HG03060 (cell line): Measurements from ENCODE around the gene GINS2.

Source experiments
- ATAC-seq: cut with Tn5 transposase; IDR thresholded peaks from one replicate; pipeline ENCODE4 v1.9.1; 2021; ENCODE audit warnings: low read depth, moderate number of reproducible peaks; ENCODE audit not compliant: unreplicated experiment

Gene GINS2

GRCh38 chr16:85695196-85696128 lies 6.7 kb upstream of the GINS2 start:
- no peak for ATAC-seq

- no peak for ATAC-seq
Observed at GRCh38 chr16:85690469-85691064, 1.8 kb upstream of the GINS2 start.

- ATAC-seq, result no peak
Observed at GRCh38 chr16:85689950-85690320, 1.2 kb upstream of the GINS2 start.

GRCh38 chr16:85689285-85689949 lies 663 bp upstream of the GINS2 start:
- ATAC-seq, result no peak

- no peak for ATAC-seq
Observed at GRCh38 chr16:85687651-85688471, 893 bp downstream of the GINS2 start.

GRCh38 chr16:85686912-85687591 lies 1.7 kb downstream of the GINS2 start:
- no peak for ATAC-seq

- ATAC-seq, result no peak
Observed at GRCh38 chr16:85685251-85685650, 3.5 kb downstream of the GINS2 start.

GRCh38 chr16:85683363-85683762 lies 5.4 kb downstream of the GINS2 start:
- ATAC-seq, result no peak

GRCh38 chr16:85682516-85682915 lies 6.2 kb downstream of the GINS2 start:
- no peak for ATAC-seq

- ATAC-seq, result no peak
Observed at GRCh38 chr16:85681255-85681654, 7.5 kb downstream of the GINS2 start.

- no peak for ATAC-seq
Observed at GRCh38 chr16:85680352-85680944, 8.3 kb downstream of the GINS2 start.

GRCh38 chr16:85679870-85680269 lies 8.9 kb downstream of the GINS2 start:
- no peak for ATAC-seq

GRCh38 chr16:85678821-85679220 lies 9.9 kb downstream of the GINS2 start:
- ATAC-seq, result no peak

GRCh38 chr16:85678016-85678415 lies 10.7 kb downstream of the GINS2 start:
- no peak for ATAC-seq

- no peak for ATAC-seq
Observed at GRCh38 chr16:85677383-85677967, 11.3 kb downstream of the GINS2 start.

- ATAC-seq, result no peak
Observed at GRCh38 chr16:85676466-85676865, 12.3 kb downstream of the GINS2 start.

GRCh38 chr16:85675251-85675874 lies 13.4 kb downstream of the GINS2 start:
- ATAC-seq, result no peak

GRCh38 chr16:85674828-85675227 lies 13.9 kb downstream of the GINS2 start:
- no peak for ATAC-seq

- no peak for ATAC-seq
Observed at GRCh38 chr16:85674418-85674755, 14.4 kb downstream of the GINS2 start.
